Endothelial cell of umbilical vein (primary cell): ENCODE data around the gene RPRML. TPM values are rescaled to one million over a fixed set of nuclear protein-coding genes. Genes with fewer than 3 reads are reported as not detected.

Experiments used
- BruUV-seq: library from RNA; stranded (reverse); fragments of 400-500 nt; replicated peaks from 2 replicates; lab custom pipeline; 2021; lab: Mats Ljungman, UMichigan
- CTCF ChIA-PET: fragments of 300-600, 350-600 bp; sonication (Branson Sonifier 250); formaldehyde crosslinking; loops from one replicate; lab custom pipeline; 2021; ENCODE audit warnings: antibody characterized with exemption, inconsistent platforms; lab: Charles Lee
- POLR2A ChIA-PET: fragments of 300-600, 350-600 bp; sonication (Branson Sonifier 250); formaldehyde crosslinking; loops from one replicate; lab custom pipeline; 2021; ENCODE audit warnings: antibody characterized with exemption, inconsistent platforms; lab: Charles Lee
- DNase-seq: peaks from one replicate; pipeline ENCODE4 v3.0.0-alpha.2; 2011; ENCODE audit warnings: low read depth, low spot score
- FAIRE-seq: peaks from 2 replicates; lab custom pipeline; 2011; peaks lifted over from hg19 to GRCh38; lab: Jason Lieb, UNC
- H2AFZ ChIP-seq: 2 replicates; pipeline ENCODE4 v1.6.0; 2012; ENCODE audit warnings: low read depth, low read length, control low read depth, inconsistent platforms
- H3K27ac ChIP-seq: 2 replicates; pipeline ENCODE4 v1.5.1; 2011; ENCODE audit warnings: low read depth, mild to moderate bottlenecking, control low read depth, low read length, moderate library complexity; ENCODE audit not compliant: insufficient read depth
- H3K27me3 ChIP-seq, 2 experiments: 2 replicates each; pipeline versions ENCODE4 v1.6.0 to v1.6.1; 2011; ENCODE audit warnings: low read length in 2 of 2, mixed read lengths in 1 of 2; ENCODE audit not compliant: control insufficient read depth in 2 of 2, insufficient read depth in 2 of 2
- H3K36me3 ChIP-seq, 2 experiments: 2 replicates in 1 of 2; 3 replicates in 1 of 2; pipeline ENCODE4 v1.5.1; 2011; ENCODE audit warnings: low read length in 2 of 2, mild to moderate bottlenecking in 1 of 2, moderate library complexity in 1 of 2; ENCODE audit not compliant: control insufficient read depth in 2 of 2, insufficient read depth in 2 of 2; ENCODE audit errors: extremely low read depth in 1 of 2
- H3K4me1 ChIP-seq: 3 replicates; pipeline ENCODE4 v1.5.1; 2011; ENCODE audit warnings: mild to moderate bottlenecking, low read length; ENCODE audit not compliant: control insufficient read depth, insufficient read depth; ENCODE audit errors: extremely low read depth
- H3K4me2 ChIP-seq: 2 replicates; pipeline ENCODE4 v1.6.1; 2011; ENCODE audit warnings: low read length, control low read depth, mixed read lengths; ENCODE audit not compliant: insufficient read depth
- H3K4me3 ChIP-seq, 3 experiments: fragments of 200-600 bp in 1 of 3; sonication (generic), shearing (Covaris generic) in 1 of 3; replicated peaks in 1 of 3; 2 replicates each; pipeline ENCODE4 v1.5.1; 2011 to 2016; ENCODE audit warnings: control low read depth in 3 of 3, low read length in 3 of 3, mild to moderate bottlenecking in 2 of 3, inconsistent platforms in 1 of 3, low read depth in 1 of 3, moderate library complexity in 1 of 3; ENCODE audit not compliant: insufficient read depth in 1 of 3
- H3K79me2 ChIP-seq: 2 replicates; pipeline ENCODE4 v1.6.0; 2012; ENCODE audit warnings: low read length, inconsistent platforms; ENCODE audit not compliant: control insufficient read depth, insufficient read depth
- H3K9ac ChIP-seq: replicated peaks from 2 replicates; pipeline ENCODE3; 2011; ENCODE audit warnings: low read length, control low read depth; ENCODE audit not compliant: insufficient read depth; ENCODE audit errors: extremely low read depth
- H3K9me1 ChIP-seq: replicated peaks from 3 replicates; pipeline ENCODE4 v1.6.0; 2011; ENCODE audit warnings: mild to moderate bottlenecking, low read length; ENCODE audit not compliant: control insufficient read depth, insufficient read depth; ENCODE audit errors: extremely low read depth
- H3K9me3 ChIP-seq: replicated peaks from 2 replicates; pipeline ENCODE4 v1.5.1; 2012; ENCODE audit warnings: low read length, inconsistent platforms; ENCODE audit not compliant: control insufficient read depth, insufficient read depth
- H4K20me1 ChIP-seq: replicated peaks from 2 replicates; pipeline ENCODE3; 2011; ENCODE audit warnings: mild to moderate bottlenecking, low read length; ENCODE audit not compliant: control insufficient read depth, insufficient read depth; ENCODE audit errors: extremely low read depth
- CTCF ChIP-seq, 2 donors: IDR thresholded peaks; 1 replicate in 1 of 2; 2 replicates in 1 of 2; pipeline ENCODE4 v1.5.1; 2011; ENCODE audit warnings: low read length in 2 of 2, mild to moderate bottlenecking in 2 of 2, moderate library complexity in 2 of 2, control low read depth in 1 of 2, inconsistent platforms in 1 of 2, low read depth in 1 of 2; ENCODE audit not compliant: insufficient read depth in 1 of 2; ENCODE audit errors: extremely low read depth in 1 of 2
- EZH2 ChIP-seq: IDR thresholded peaks from 2 replicates; pipeline ENCODE4 v1.6.1; 2012; ENCODE audit warnings: borderline replicate concordance, low read depth, mild to moderate bottlenecking, moderate library complexity, low read length, inconsistent platforms; ENCODE audit not compliant: severe bottlenecking
- FOS ChIP-seq: IDR thresholded peaks from 2 replicates; pipeline ENCODE4 v1.6.1; 2011; ENCODE audit warnings: mild to moderate bottlenecking, low read length, moderate library complexity, borderline replicate concordance; ENCODE audit not compliant: insufficient read depth
- GATA2 ChIP-seq: IDR thresholded peaks from 2 replicates; pipeline ENCODE4 v1.7.0; 2011; ENCODE audit warnings: low read depth, mild to moderate bottlenecking, moderate library complexity, mixed read lengths, low read length; ENCODE audit not compliant: insufficient read length, insufficient read depth
- JUN ChIP-seq: IDR thresholded peaks from 2 replicates; pipeline ENCODE4 v1.6.1; 2011; ENCODE audit warnings: borderline replicate concordance, low read depth; ENCODE audit not compliant: insufficient read length, insufficient read depth
- MAX ChIP-seq: IDR thresholded peaks from 2 replicates; pipeline ENCODE4 v1.6.1; 2011; ENCODE audit not compliant: insufficient read depth, insufficient read length
- MYC ChIP-seq: IDR thresholded peaks from one replicate; pipeline ENCODE4 v1.6.1; 2011; ENCODE audit warnings: mild to moderate bottlenecking, low read depth, low read length
- POLR2A ChIP-seq: IDR thresholded peaks from 2 replicates; pipeline ENCODE4 v1.6.1; 2012; ENCODE audit warnings: low read depth, mild to moderate bottlenecking, control low read depth, low read length
- POLR2AphosphoS5 ChIP-seq: IDR thresholded peaks from 2 replicates; pipeline ENCODE4 v1.6.1; 2012; ENCODE audit warnings: low read depth, mild to moderate bottlenecking, control low read depth, low read length, moderate library complexity; ENCODE audit not compliant: insufficient read depth
- dilution Hi-C: fragments of 300-500 bp; cut with MboI; formaldehyde crosslinking; loops from one replicate; pipeline ENCODE4 v1.15.0; 2019; ENCODE audit warnings: low sequenced_read_pairs; ENCODE audit not compliant: extremely low pct_ligation_motif_present
- intact Hi-C: fragments of 100-400 bp; cut with micrococcal nuclease; formaldehyde crosslinking; loops from one replicate; pipeline ENCODE4 v1.10.0; 2022
- polyA plus RNA-seq, 4 experiments: library from polyadenylated mRNA; depleted of rRNA in 3 of 4; stranded (reverse) in 3 of 4; unstranded in 1 of 4; fragments of >200 nt; gene quantifications; 2 replicates each; pipeline versions ENCODE4 v1.2.1 to v1.2.3, GENCODE V29; 2011 to 2012; ENCODE audit warnings: missing spikeins in 1 of 4
- total RNA-seq: library from RNA; stranded (reverse); gene quantifications from 2 replicates; pipeline ENCODE4 v1.2.3, GENCODE V29; 2021

The RPRML gene
- total and polyA plus RNA-seq, 2 donors (not counting 3 experiments of a cell fraction or from before 2014, with no cell fraction given) = 0.08 TPM; not detected in 1

- POLR2A ChIA-PET = interaction anchor here (0.5 kb wide), 1 partner anchor 44 kb away, joined by 3 read pairs; no protein-coding TSS in a partner anchor
- Histone ChIP-seq H3K9ac (no peak overlapping the region), H3K27me3 (peaks cover 17 to 18% of the 10 kb centered on the region in 2 experiments), H3K9me3 (no peaks in the 10 kb centered on the region), H3K9me1 (no peaks in the 10 kb centered on the region), H3K4me1 (no peaks in the 10 kb centered on the region), H2AFZ (no peak overlapping the region), H3K4me2 (no peak overlapping the region), H3K27ac (no peak overlapping the region), H4K20me1 (no peaks in the 10 kb centered on the region), H3K4me3 (no peak overlapping the region), H3K36me3 (no peaks in the 10 kb centered on the region), H3K79me2 (no peaks in the 10 kb centered on the region)
- CTCF ChIA-PET = interaction anchor here (0.8 to 1.0 kb wide), 2 partner anchors 22 to 42 kb away, joined by 3 read pairs; no protein-coding TSS in a partner anchor
- intact Hi-C loops (no loop called here), dilution Hi-C loops (no loop called here)
- DNase-seq (no peak), FAIRE-seq (no peak)
- BruUV-seq = no TSS peak
- TF ChIP-seq POLR2AphosphoS5 (no peak), MYC (no peak), JUN (no peak), POLR2A (no peak), GATA2 (no peak)
These were observed 5.3 kb upstream of the RPRML start for GRCh38 chr17:46984341-46984740.

- CTCF ChIA-PET = interaction anchor here (0.6 to 1.8 kb wide), 4 partner anchors 8 to 164 kb away, joined by 3 to 4 read pairs (median 3); no protein-coding TSS in a partner anchor
- Histone ChIP-seq H3K36me3 (no peaks in the 10 kb centered on the region), H3K9me1 (no peaks in the 10 kb centered on the region), H3K27ac (no peak overlapping the region), H4K20me1 (no peaks in the 10 kb centered on the region), H3K4me2 (no peak overlapping the region), H2AFZ (no peak overlapping the region), H3K9me3 (no peaks in the 10 kb centered on the region), H3K27me3 (peaks cover 16 to 21% of the 10 kb centered on the region in 2 experiments), H3K4me3 (no peak overlapping the region), H3K4me1 (peaks cover 2% of the 10 kb centered on the region), H3K79me2 (no peaks in the 10 kb centered on the region), H3K9ac (no peak overlapping the region)
- TF ChIP-seq GATA2 = no peak
- no peak for TF ChIP-seq POLR2AphosphoS5
- TF ChIP-seq MYC = no peak
- no peak for TF ChIP-seq CTCF (IDR thresholded peaks at IDR 0.05; ENCODE audit: extremely low read depth in 1 of 2, insufficient read depth in 1 of 2, low read depth in 1 of 2, low read length in 2 of 2)
- no peak for TF ChIP-seq JUN
- TF ChIP-seq POLR2A = no peak
- no peak for TF ChIP-seq EZH2
- no peak for TF ChIP-seq MAX
- no peak for TF ChIP-seq FOS
- dilution Hi-C loops = no loop called here
- POLR2A ChIA-PET = interaction anchor here (0.5 kb wide), 1 partner anchor 44 kb away, joined by 3 read pairs; no protein-coding TSS in a partner anchor
- no TSS peak for BruUV-seq
- intact Hi-C loops = no loop called here
- DNase-seq (no peak), FAIRE-seq (no peak)
These were observed 4.7 kb upstream of the RPRML start for GRCh38 chr17:46983782-46984181.
